ENCODE measurements around the gene DIAPH2. TPM values are rescaled to one million over a fixed set of nuclear protein-coding genes. Genes with fewer than 3 reads are reported as not detected.

The DIAPH2 gene
- total and polyA plus RNA-seq, 2 donors from 2014 or later = 2.1 to 15.0 TPM

- H3K4me1 ChIP-seq (ENCODE audit: control insufficient read depth in 2 of 3, insufficient read depth in 2 of 3, low read depth in 1 of 3, low read length in 3 of 3) = no peaks in the 10 kb centered on the region
- intact Hi-C loops (cut with DNase I) = no loop called here
- no peak for FAIRE-seq
- no peak overlapping the region for H3K4me3 ChIP-seq (ENCODE audit: low read length in 3 of 3)
- H3K9ac ChIP-seq (ENCODE audit: low read length in 3 of 3) = no peak overlapping the region
- H3K9me3 ChIP-seq (ENCODE audit: control insufficient read depth in 2 of 3, insufficient read depth in 1 of 3, low read length in 3 of 3) = no peaks in the 10 kb centered on the region
- H3K27me3 ChIP-seq (ENCODE audit: control insufficient read depth, insufficient read depth, low read length) = no peaks in the 10 kb centered on the region
- H3K36me3 ChIP-seq (ENCODE audit: control insufficient read depth in 2 of 3, insufficient read depth in 3 of 3, low read length in 3 of 3) = no peaks in the 10 kb centered on the region
- DNase-seq = no peak
- H3K27ac ChIP-seq (ENCODE audit: low read depth in 2 of 2, low read length in 2 of 2) = no peak overlapping the region
- no peak for TF ChIP-seq CTCF (IDR thresholded peaks at IDR 0.05; ENCODE audit: borderline replicate concordance, extremely low read depth, insufficient read depth)
These were observed 798.1 kb downstream of the DIAPH2 start for GRCh38 chrX:97482666-97483300.

DNA sequence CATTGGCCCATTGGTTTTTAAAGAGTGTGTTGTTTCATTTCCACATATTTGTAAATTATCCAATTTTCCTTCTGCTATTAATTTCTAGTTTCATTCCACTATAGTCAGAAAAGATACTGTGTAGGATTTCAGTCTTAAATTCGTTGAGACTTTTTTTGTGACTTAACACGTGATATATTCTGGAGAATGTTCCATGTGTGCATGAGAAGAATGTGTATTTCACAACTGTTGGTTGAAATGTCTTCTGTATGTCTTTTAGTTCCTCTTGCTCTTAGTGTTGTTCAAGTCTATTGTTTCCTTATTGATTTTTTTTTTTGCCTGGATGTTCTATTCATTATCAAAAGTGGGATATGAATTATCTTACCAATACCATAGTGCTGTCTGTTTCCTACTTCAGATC, 806.0 kb downstream of the DIAPH2 start:
- no peak for TF ChIP-seq CTCF (IDR thresholded peaks at IDR 0.05; ENCODE audit: borderline replicate concordance, extremely low read depth, insufficient read depth)
- FAIRE-seq = no peak

DNA sequence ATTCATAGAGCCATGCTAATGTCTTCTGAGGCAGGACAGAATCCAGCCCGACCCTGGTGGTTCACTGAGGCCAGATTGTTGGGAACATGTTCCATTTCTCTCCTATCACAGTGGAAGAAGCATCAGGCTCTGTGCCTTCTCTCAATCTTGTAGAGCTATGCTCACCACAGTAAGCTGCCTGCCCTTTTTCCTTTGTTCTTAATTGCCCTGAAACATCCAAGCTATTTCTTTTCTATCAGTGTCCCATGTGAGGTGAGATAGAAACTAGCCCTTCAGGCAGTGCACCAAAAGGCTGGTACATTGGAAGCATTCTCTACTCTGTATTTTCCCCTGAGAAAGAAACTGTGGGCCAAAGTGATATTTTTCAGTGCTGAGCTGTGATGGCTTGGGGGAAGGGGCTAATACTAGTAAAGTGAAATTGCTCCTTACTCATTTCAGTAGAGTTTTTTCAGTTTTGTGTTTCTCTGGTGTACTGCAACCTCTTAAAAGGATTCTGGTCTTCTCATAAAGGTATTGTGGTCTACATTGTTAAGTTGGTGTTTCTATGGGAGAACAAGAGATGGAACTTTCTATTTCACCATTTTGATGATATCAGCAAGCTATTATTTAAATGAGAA, 810.2 kb downstream of the DIAPH2 start:
- Histone ChIP-seq H3K4me1 (ENCODE audit: control insufficient read depth in 2 of 3, insufficient read depth in 2 of 3, low read depth in 1 of 3, low read length in 3 of 3) (no peaks in the 10 kb centered on the region), H3K36me3 (ENCODE audit: control insufficient read depth in 2 of 3, insufficient read depth in 3 of 3, low read length in 3 of 3) (no peaks in the 10 kb centered on the region), H3K9ac (ENCODE audit: low read length in 3 of 3) (no peak overlapping the region), H3K27me3 (ENCODE audit: control insufficient read depth, insufficient read depth, low read length) (peaks cover 2% of the 10 kb centered on the region), H3K9me3 (ENCODE audit: control insufficient read depth in 2 of 3, insufficient read depth in 1 of 3, low read length in 3 of 3) (no peaks in the 10 kb centered on the region), H3K4me3 (ENCODE audit: low read length in 3 of 3) (no peak overlapping the region), H3K27ac (ENCODE audit: low read depth in 2 of 2, low read length in 2 of 2) (no peak overlapping the region)
- intact Hi-C loops (cut with DNase I) = no loop called here
- no peak for TF ChIP-seq CTCF (IDR thresholded peaks at IDR 0.05; ENCODE audit: borderline replicate concordance, extremely low read depth, insufficient read depth)
- FAIRE-seq (no peak), DNase-seq (no peak)

More for the DNA sequence above, 806.0 kb downstream of the DIAPH2 start:
- no peak overlapping the region for H3K9ac ChIP-seq (ENCODE audit: low read length in 3 of 3)
- no peaks in the 10 kb centered on the region for H3K9me3 ChIP-seq (ENCODE audit: control insufficient read depth in 2 of 3, insufficient read depth in 1 of 3, low read length in 3 of 3)
- DNase-seq = no peak
- no peaks in the 10 kb centered on the region for H3K36me3 ChIP-seq (ENCODE audit: control insufficient read depth in 2 of 3, insufficient read depth in 3 of 3, low read length in 3 of 3)
- no peak overlapping the region for H3K27ac ChIP-seq (ENCODE audit: low read depth in 2 of 2, low read length in 2 of 2)
- no peaks in the 10 kb centered on the region for H3K27me3 ChIP-seq (ENCODE audit: control insufficient read depth, insufficient read depth, low read length)
- H3K4me3 ChIP-seq (ENCODE audit: low read length in 3 of 3) = no peak overlapping the region
- intact Hi-C loops (cut with DNase I) = no loop called here
- H3K4me1 ChIP-seq (ENCODE audit: control insufficient read depth in 2 of 3, insufficient read depth in 2 of 3, low read depth in 1 of 3, low read length in 3 of 3) = no peaks in the 10 kb centered on the region
